Measurements from ENCODE around the gene SEMA4B.

Gene SEMA4B

DNA sequence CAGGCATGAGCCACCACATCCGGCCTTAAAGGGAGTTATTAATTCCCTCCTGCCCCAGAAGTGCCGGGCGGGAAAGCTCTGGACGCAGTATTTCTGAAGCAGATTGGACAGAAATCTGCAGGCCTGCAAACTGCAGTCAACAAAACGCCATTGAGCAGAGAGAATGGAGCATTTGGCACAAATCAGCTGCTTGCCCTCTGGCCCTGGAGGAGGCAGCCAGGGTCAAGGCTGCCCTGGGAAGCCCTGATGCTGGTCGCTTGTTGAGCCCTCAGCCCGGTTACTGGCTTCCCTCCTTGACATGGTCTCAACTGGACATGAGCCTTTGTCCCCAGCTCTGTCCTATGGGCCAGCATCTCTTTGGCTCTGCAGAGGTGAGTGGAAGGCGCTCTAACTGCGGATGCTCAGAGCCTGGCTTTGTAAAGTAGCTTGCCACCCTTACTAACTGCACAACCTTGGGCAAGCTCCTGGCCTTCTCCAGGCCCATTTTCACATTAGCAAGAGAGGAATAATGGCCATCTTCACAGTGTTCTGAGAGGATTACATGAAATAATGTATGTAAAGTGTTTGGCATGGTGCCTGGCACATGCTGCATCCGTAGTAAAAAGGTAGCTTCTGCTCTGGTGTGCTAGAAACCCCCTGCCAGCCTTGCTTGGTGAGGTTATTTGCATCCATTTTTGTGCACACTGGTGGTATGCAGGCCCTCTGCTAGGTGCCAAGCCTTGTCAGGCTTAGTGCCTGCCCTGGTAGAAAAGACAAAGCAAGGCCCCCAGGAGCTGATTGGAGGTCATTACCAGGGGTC is 4.1 kb downstream of the SEMA4B start:
- in situ Hi-C loops (cut with MboI; ENCODE audit: low sequenced_read_pairs) = no loop called here

DNA sequence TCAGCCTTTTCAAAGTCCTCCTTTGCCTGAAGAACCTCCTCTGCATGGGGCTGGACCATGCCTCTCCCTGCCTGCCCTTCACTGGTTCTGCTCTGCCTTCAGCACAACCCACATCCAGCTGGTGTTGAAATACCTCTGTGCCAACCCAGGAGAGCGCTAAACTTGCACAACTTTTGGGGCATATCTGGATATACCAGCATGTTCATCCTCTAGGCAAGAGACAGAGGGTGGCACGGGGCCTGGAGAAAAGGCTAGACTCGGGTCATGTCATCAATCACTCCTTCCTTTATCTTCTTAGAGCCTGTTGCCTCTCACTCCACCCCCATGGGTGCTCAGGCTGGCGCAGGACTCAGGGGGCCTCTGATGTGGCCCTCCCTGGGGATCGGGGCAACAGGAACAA is 4.8 kb downstream of the SEMA4B start:
- in situ Hi-C loops (cut with MboI; ENCODE audit: low sequenced_read_pairs) = no loop called here

DNA sequence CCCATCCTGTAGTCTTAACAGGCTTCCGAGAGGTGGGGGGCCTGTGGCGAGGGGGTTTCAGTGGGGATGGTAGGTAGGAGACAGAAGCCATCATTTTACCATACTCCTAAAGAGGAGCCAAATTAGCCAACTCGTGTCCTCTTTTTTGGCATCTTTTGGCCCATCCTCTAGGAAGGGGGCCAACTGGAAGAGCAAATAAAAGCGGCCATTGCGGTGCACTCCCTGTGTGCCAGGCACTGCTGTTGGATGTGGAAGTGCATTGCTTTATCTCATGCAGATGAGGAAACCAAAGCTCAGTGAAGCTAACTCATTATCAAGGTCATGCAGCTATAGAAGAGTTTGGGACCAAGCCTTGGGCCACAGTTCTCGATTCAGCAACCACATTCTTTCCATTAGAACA is 6.1 kb downstream of the SEMA4B start:
- in situ Hi-C loops (cut with MboI; ENCODE audit: low sequenced_read_pairs) = no loop called here

DNA sequence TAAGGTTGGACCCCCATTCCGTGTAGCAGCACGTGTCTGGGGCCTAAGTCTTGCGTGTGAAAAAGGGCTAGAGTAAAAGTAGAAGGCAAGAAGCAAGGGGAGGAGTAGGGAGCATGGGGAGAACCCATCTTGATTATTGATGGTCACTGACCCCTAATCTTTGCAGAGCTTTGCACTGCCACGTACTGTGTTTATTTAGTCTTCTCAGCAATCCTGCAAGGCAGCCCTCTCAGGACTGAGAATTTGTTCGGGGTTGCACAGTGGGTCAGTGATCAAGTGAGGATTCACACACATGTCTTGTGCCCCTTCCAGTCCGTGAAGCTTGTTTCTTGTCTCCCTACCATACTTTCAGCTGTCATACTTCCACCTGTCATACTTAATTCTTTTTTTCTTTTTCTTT is 7.2 kb downstream of the SEMA4B start:
- in situ Hi-C loops (cut with MboI; ENCODE audit: low sequenced_read_pairs) = no loop called here

DNA sequence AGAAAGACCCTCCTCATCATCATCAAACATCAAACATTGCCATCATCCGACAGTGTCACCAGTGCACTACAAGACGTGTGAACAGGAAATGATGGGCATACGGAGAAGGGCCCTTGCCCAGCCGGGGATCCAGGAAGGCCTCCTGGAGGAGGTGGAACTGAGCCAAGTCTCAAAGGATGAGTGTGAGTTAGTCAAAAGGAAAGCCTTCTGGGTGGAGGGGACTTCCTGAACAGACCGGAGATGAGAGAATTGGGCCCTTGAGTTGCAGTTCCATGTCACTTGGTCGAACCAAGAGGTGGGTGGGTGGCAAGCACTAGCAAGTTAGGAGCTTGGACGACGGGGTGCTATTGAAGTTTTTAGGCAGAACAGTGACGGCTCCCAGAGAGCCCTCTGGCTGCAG is 8.5 kb downstream of the SEMA4B start:
- in situ Hi-C loops (cut with MboI; ENCODE audit: low sequenced_read_pairs) = no loop called here

DNA sequence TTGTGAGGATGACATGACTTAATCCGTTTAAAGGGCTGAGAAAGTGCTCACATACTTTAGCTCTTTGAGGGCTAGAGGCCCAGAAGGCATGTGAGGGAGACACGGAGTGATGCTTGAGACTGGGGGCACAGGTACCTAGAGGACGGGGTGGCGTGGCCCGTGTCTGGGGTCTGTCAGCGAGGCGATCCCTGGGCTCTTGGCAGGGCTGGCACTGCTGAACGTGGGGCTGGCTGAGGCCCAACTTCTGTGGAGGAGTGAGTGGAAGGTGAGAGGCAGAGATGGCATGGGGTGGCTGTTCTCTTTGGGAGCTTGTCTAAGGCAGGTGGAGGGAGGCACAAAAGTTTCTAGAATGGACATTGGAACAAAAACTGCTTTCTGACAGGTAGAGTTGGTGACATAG is 9.5 kb downstream of the SEMA4B start:
- in situ Hi-C loops (cut with MboI; ENCODE audit: low sequenced_read_pairs) = no loop called here

DNA sequence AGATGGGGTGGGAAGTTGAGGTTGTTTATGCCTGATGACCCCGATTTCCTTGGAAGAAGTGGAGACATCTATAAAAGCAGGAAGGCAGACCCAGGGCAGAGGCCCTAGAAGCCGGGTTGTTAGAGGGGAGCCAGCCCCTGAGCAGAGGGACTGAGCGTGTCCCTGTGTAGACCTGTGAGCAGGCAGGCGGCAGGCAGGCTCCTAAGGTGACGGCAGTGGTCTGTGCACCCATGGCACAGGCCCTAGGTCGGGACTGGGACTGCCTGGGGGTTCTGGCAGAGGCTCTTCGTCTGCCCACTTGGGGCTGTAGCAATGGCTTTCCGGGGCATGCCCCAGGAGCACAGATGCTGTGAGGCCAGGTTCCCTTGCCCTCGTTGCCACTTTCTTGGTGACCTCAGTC is 9.9 kb downstream of the SEMA4B start:
- in situ Hi-C loops (cut with MboI; ENCODE audit: low sequenced_read_pairs) = no loop called here

DNA sequence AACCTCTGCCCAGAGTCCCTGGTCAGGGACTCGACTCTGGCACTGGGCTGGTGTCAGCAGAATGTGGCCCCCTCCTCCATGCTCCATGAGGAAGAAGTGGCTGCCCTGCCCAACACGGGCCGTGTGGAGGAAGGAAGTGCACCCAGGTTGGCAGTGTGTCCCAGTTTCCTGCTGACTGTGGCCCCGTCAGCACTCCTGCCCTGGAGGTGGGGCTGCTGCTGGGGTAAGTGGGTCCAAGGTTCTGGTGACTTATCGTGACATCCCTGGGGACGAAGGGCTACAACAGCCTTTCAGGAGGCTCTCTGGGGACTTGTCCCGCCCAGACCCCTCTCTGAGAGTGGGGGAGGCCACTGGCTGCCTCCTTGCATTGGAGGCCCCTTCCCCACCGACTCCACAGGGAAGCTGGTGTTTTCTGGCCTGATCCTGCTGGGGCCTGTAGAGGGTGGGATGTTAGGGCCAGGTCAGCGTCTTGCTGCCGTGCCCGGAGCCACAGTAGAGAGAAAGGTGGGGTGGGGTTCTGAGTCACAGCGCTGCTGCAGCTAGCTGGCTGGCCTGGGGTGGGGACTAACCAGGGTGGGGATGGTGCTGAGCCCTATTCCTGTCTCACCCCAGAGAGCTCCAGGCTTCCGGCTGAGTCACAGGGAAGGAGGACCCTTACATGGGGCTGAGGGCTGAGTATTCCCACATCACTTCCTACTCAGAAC is 10.5 kb downstream of the SEMA4B start:
- in situ Hi-C loops (cut with MboI; ENCODE audit: low sequenced_read_pairs) = no loop called here

DNA sequence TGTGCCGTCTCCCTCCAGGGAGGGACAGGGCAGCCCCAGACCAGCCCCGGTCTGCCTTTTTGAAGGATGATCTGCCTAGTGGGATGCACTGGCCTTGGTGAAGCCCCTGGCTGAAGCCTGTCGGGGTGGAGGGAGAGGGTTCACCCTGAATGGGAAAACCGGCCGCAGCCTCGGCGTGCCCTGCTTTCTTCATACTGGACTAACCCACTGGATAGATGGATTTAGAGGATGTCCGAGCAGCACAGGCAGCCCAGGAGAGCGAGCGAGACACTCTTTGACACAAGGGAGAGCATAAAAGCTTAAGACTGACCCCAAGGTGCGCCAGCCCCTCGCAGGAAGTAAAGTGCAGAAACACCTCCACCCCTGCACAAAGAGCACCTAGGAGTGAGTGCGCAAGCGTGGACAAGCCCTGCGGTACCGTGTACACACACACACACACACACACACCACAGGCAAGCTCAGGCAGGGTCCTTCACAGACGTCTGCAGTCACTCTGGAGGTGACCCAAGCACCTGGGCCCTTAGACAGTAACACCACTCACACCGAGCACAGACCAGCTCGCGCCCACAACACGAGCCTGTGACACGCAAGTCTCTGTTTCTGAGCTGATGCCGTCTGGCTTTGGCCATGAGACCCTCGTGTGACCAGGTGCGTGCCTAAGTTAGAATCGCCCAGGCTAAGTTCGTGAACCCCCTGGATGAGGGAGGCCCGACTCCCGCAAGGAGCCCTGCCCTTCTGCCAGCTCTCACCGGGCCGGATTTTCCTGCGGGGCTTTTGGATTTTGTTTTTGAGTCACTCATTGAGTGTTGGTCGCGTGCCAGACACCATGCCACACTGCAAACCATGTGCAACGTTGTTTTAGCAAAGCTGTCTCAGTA is 11.3 kb downstream of the SEMA4B start:
- in situ Hi-C loops (cut with MboI; ENCODE audit: low sequenced_read_pairs) = no loop called here

DNA sequence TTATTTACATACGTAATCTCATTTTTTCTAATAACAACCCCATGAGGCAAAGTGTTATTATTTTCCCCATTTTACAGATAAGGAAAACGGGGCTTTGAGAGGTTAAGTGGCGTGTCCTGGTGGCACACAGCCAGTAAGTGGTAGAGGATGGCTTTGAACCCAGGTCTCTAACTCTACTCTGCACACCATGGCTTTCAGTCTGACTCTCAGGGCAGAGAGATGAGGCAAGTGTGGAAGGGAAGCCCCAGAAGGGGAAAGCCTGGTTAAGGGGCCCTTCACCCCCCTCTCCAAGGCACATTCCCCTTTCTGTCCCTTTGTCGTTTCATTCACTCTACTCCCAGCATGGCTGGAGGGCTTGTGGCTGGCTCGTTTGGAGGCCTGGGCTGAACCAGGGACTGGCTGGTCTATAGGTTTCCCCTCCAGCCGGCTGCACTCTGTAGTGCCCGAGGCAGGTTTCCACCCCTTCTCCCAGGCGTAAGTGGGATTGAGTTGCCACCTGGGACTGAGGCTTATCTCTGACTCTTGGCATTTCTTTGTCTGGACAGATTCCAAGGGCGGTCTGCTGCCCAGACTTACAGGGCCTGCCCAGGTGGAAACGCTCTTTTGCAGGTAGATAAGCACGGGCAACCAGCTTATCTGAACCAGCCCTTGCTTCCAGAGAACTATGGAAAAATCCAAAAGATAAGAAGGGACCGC is 12.1 kb downstream of the SEMA4B start:
- in situ Hi-C loops (cut with MboI; ENCODE audit: low sequenced_read_pairs) = no loop called here

DNA sequence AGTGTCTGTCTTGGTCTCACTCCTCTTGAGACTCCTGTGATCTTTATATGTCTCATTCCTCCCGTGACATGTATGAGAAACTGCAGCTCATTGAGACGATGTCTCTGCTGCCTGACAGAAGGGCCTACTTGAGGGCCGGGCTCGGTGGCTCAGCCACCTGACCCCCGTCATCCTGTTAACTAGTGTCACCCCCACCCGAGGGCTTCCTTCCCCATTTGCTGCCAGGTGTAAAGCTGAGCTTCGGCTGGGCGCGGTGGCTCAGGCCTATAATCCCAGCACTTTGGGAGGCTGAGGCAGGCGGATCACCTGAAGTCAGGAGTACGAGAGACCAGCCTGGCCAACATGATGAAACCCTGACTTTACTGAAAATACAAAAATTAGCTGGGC is 12.7 kb downstream of the SEMA4B start:
- in situ Hi-C loops (cut with MboI; ENCODE audit: low sequenced_read_pairs) = no loop called here

DNA sequence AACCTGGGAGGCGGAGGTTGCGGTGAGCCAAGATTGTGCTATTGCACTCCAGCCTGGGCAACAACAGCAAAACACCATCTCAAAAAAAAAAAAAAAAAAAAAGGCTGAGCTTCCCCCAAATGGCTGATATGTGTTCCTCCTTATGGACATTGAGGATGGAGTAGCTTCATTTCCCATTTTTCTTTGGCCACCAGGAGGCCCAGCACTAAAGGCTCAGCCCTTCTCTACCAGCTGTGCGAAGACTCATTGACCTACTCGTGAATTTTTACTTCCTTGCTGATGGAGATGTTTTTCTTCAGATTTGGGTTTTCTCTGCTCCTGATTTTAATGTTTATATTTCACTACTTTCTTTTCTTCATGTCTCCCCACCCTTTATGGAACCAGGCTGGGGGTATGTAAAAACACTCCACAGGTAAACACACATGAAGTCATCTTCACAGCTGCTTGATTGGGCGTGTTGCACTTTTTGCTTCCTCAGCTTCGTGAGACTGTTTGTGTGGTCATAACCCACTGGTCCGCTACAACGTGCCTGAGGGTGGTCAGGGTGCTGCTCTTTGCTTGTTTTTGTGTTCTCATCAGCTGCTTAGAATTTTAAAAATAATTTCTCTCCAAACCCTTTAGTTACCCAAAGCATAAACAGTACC is 13.5 kb downstream of the SEMA4B start:
- in situ Hi-C loops (cut with MboI; ENCODE audit: low sequenced_read_pairs) = no loop called here

DNA sequence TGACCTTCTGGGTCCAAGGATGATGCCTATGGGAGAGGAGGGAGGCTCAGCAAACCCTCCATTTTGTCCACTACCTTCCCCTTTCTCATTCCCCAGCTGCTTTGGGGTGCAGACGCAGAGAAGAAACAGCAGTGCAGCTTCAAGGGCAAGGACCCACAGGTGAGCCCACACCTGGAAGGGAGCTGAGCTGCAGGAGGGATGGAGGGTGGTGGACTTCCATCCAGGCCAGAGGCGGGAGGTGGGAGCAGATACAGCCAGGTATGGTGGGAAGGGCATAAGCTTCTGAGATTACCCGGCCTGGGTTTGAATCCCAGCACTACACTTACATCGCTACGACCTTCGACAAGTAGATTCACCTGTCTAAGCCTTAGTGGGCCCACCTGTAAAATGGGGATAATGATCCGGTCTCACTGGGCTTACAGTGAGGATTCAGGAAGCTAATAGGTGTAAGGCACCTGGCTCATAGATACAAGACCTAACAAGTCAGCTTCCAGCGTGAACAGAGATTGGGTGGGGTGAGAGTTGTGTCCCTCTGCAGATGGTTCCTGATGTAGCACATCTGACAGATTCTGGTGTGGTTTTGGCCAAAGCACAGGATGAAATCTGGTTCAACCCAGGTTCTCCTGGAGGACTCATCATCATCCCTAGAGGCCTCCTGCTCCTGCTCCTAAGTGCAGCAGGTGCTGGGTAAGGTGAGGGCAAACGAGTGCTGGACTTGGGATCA is 16.7 kb downstream of the SEMA4B start:
- in situ Hi-C loops (cut with MboI; ENCODE audit: low sequenced_read_pairs) = no loop called here

DNA sequence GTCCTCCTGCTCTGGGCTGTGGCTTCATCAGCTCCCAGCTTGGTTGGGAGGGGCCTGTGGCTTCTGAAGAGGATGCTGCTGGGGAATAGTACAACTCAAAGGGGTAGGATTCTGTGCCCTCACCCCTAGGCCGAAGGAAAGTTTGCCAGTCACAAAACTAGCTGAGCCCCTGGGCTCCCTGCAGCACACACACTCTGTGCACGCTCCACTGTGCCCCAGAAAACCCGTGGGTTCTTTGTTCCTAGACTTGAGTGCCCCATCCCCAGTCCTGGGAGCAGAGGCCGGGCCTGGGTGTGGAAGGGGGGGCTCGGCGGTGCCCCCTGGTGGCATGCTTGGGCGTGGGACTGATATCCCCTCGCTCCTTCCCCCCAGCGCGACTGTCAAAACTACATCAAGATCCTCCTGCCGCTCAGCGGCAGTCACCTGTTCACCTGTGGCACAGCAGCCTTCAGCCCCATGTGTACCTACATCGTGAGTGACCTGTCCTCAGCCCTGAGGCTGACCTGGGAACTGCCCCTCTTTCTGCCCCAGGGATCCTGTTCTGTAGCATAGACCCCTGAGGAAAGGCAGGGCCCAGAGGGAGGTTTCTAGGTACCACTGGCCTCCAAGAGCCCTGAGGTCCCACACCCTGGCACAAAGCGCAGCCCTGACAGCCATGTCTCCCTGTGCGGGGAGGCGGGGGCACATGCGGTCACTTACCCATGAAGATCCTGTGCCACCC is 18.5 kb downstream of the SEMA4B start:
- in situ Hi-C loops (cut with MboI; ENCODE audit: low sequenced_read_pairs) = no loop called here

DNA sequence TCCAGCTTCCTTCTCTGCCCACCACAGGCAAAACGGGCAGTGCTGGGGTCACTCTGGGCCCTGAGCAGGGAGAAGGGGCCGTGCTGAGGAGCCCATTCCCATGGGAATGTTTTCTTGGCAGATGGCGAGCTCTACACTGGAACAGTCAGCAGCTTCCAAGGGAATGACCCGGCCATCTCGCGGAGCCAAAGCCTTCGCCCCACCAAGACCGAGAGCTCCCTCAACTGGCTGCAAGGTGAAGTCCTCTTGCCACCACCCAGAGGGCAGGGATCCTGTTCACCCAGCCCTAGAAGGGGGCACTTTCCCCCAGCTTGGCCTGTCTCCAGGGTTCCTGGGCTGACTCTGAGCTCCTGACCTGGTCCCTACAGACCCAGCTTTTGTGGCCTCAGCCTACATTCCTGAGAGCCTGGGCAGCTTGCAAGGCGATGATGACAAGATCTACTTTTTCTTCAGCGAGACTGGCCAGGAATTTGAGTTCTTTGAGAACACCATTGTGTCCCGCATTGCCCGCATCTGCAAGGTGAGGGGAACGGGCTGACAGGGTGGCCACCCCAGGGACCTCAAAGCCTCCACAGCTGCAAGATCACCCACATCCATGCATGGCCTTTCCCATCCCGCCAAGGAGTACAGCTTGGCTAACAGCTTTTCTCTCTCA is 20.2 kb downstream of the SEMA4B start:
- in situ Hi-C loops (cut with MboI; ENCODE audit: low sequenced_read_pairs) = no loop called here

DNA sequence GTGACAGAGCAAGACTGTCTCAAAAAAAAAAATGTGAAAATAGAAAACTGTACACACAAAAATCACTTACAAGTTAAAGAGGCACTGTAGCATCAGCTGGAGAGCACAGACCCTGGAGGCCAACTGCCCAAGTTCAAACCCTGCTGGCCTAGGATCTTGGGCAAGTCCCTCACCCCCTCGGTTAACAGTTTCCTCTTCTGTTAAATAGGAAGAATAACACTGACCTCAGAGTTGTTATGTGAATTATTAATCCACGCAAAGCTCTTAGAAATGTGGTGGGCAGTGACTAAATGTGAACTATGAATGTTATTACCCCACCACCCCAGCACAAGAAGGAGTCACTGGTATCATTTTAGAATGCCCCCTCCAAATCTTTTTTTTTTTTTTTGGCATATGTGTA is 21.4 kb downstream of the SEMA4B start:
- in situ Hi-C loops (cut with MboI; ENCODE audit: low sequenced_read_pairs) = no loop called here

DNA sequence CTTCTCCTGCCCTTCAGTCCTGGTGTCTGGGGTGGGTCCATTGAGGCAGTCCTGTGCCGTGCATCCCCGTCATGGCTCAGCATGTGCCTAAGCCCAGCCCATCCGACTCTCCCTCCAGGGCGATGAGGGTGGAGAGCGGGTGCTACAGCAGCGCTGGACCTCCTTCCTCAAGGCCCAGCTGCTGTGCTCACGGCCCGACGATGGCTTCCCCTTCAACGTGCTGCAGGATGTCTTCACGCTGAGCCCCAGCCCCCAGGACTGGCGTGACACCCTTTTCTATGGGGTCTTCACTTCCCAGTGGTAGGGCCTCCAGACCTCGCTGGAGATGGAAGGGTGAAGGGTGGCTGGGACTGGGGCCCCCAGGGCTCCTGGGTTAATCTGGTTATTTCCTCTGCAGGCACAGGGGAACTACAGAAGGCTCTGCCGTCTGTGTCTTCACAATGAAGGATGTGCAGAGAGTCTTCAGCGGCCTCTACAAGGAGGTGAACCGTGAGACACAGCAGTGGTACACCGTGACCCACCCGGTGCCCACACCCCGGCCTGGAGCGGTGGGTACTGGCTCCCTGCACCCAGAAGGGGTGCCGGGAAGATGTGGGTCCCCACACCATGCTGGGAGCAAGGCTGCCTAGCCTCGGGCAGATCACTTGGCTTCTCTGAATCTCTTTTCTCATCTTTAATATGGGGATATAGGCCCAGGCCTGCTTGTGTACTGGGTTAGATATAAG is 22.5 kb downstream of the SEMA4B start:
- in situ Hi-C loops (cut with MboI; ENCODE audit: low sequenced_read_pairs) = no loop called here

DNA sequence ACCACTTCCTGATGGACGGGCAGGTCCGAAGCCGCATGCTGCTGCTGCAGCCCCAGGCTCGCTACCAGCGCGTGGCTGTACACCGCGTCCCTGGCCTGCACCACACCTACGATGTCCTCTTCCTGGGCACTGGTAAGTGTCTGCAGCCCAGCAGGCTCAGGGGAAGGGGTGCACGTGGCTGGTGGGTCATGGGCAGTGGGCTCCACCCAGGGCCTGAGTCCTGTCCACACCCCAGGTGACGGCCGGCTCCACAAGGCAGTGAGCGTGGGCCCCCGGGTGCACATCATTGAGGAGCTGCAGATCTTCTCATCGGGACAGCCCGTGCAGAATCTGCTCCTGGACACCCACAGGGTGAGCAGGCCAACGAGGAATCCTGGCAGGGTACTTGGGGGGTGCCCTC is 23.9 kb downstream of the SEMA4B start:
- in situ Hi-C loops (cut with MboI; ENCODE audit: low sequenced_read_pairs) = no loop called here
